PFSK-1 (cell line): ENCODE measurements around the gene LHPP.

Experiments
- FOXP2 ChIP-seq: optimal IDR thresholded peaks from 2 replicates; pipeline ENCODE3; 2011; ENCODE audit warnings: borderline replicate concordance, control low read depth, inconsistent platforms; ENCODE audit not compliant: insufficient read depth; ENCODE audit errors: extremely low read length, extremely low read depth
- POLR2AphosphoS5 ChIP-seq: IDR thresholded peaks from 2 replicates; pipeline ENCODE4 v1.6.1; 2012; ENCODE audit warnings: low read depth, mild to moderate bottlenecking, control low read depth, low read length, moderate library complexity
- REST ChIP-seq, 2 experiments: IDR thresholded peaks; 2 replicates each; pipeline versions ENCODE4 v1.6.1 to v1.8.0; 2011 to 2012; ENCODE audit warnings: low read depth in 2 of 2, low read length in 2 of 2, control low read depth in 1 of 2, inconsistent platforms in 1 of 2, mild to moderate bottlenecking in 1 of 2, moderate library complexity in 1 of 2; ENCODE audit not compliant: insufficient read depth in 1 of 2
- SIN3A ChIP-seq: IDR thresholded peaks from 2 replicates; pipeline ENCODE4 v1.6.1; 2012; ENCODE audit warnings: mild to moderate bottlenecking, low read length, moderate library complexity, borderline replicate concordance; ENCODE audit not compliant: insufficient read depth
- TAF1 ChIP-seq: IDR thresholded peaks from 2 replicates; pipeline ENCODE4 v1.6.1; 2012; ENCODE audit warnings: low read length, control low read depth, borderline replicate concordance; ENCODE audit not compliant: insufficient read depth

LHPP gene

GRCh38 chr10:124590216-124591122 lies 128.8 kb downstream of the LHPP start:
- TF ChIP-seq FOXP2 (no peak), POLR2AphosphoS5 (no peak), REST (IDR thresholded peaks at IDR 0.05; ENCODE audit: insufficient read depth in 1 of 2, low read depth in 2 of 2, low read length in 2 of 2) (no peak), SIN3A (no peak), TAF1 (no peak)

- TF ChIP-seq FOXP2, result no peak
Measured at GRCh38 chr10:124591123-124591495, 129.5 kb downstream of the LHPP start.

- TF ChIP-seq SIN3A (no peak), REST (IDR thresholded peaks at IDR 0.05; ENCODE audit: insufficient read depth in 1 of 2, low read depth in 2 of 2, low read length in 2 of 2) (no peak), FOXP2 (no peak), POLR2AphosphoS5 (no peak), TAF1 (no peak)
Measured at GRCh38 chr10:124592101-124592500, 130.5 kb downstream of the LHPP start.

- no peak for TF ChIP-seq SIN3A
- TF ChIP-seq TAF1, result no peak
- TF ChIP-seq REST (IDR thresholded peaks at IDR 0.05; ENCODE audit: insufficient read depth in 1 of 2, low read depth in 2 of 2, low read length in 2 of 2), result no peak
- no peak for TF ChIP-seq FOXP2
- TF ChIP-seq POLR2AphosphoS5, result no peak
Measured at GRCh38 chr10:124592736-124593430, 131.3 kb downstream of the LHPP start.

- TF ChIP-seq TAF1, result no peak
- TF ChIP-seq FOXP2, result no peak
- no peak for TF ChIP-seq POLR2AphosphoS5
- no peak for TF ChIP-seq SIN3A
- no peak for TF ChIP-seq REST (IDR thresholded peaks at IDR 0.05; ENCODE audit: insufficient read depth in 1 of 2, low read depth in 2 of 2, low read length in 2 of 2)
Measured at GRCh38 chr10:124593431-124593985, 131.9 kb downstream of the LHPP start.
